ENCODE results near the gene GPBP1L1.

The GPBP1L1 gene

GRCh38 chr1:45629035-45629434 lies 57.3 kb downstream of the GPBP1L1 start:
- Histone ChIP-seq H3K4me3 (ENCODE audit: low read length in 2 of 2) (no peak overlapping the region), H3K4ac (ENCODE audit: low read length) (no peak overlapping the region), H3K23ac (ENCODE audit: low read depth, low read length, poor library complexity) (no peak overlapping the region), H4K91ac (ENCODE audit: low read depth, low read length, poor library complexity) (no peak overlapping the region), H4K8ac (ENCODE audit: low read depth, low read length) (no peak overlapping the region), H3K4me1 (ENCODE audit: control insufficient read depth in 2 of 2, insufficient read depth in 1 of 2, low read depth in 1 of 2, low read length in 2 of 2) (no peaks in the 10 kb centered on the region), H2BK120ac (ENCODE audit: low read depth, low read length) (no peak overlapping the region), H2BK12ac (ENCODE audit: low read length) (no peak overlapping the region), H2BK15ac (ENCODE audit: low read length) (no peak overlapping the region), H3K4me2 (ENCODE audit: insufficient read depth, low read length, poor library complexity, severe bottlenecking) (no peak overlapping the region), H3K36me3 (replicated peaks in 1 of 2; ENCODE audit: control insufficient read depth in 2 of 2, insufficient read depth in 2 of 2, low read length in 2 of 2) (peaks cover 34 to 89% of the 10 kb centered on the region in 2 donors), H2AK5ac (ENCODE audit: low read depth, low read length) (no peak overlapping the region), H3K9me3 (replicated peaks in 1 of 2; ENCODE audit: control insufficient read depth in 2 of 2, insufficient read depth in 1 of 2, low read depth in 1 of 2, low read length in 2 of 2) (no peaks in the 10 kb centered on the region), H3K27me3 (ENCODE audit: control insufficient read depth in 3 of 3, insufficient read depth in 3 of 3, low read depth in 1 of 3, low read length in 3 of 3) (no peaks in the 10 kb centered on the region), H2BK5ac (ENCODE audit: low read length) (no peak overlapping the region), H3K18ac (ENCODE audit: low read length) (no peak overlapping the region), H3K9ac (ENCODE audit: low read depth, low read length, poor library complexity) (no peak overlapping the region), H2AFZ (ENCODE audit: low read length) (no peak overlapping the region), H3K27ac (replicated peaks; ENCODE audit: low read length) (no peak overlapping the region), H3K14ac (ENCODE audit: low read length) (no peak overlapping the region), H3K79me1 (ENCODE audit: low read depth, low read length) (no peaks in the 10 kb centered on the region)
- DNase-seq (ENCODE audit: low spot score) = no peak

- Histone ChIP-seq H3K4me3 (ENCODE audit: low read length in 2 of 2) (no peak within 1 kb of the TSS), H3K9ac (ENCODE audit: low read depth, low read length, poor library complexity) (no peak within 1 kb of the TSS), H3K4me2 (ENCODE audit: insufficient read depth, low read length, poor library complexity, severe bottlenecking) (no peak within 1 kb of the TSS), H3K4ac (ENCODE audit: low read length) (no peak within 1 kb of the TSS), H4K8ac (ENCODE audit: low read depth, low read length) (no peak within 1 kb of the TSS), H3K23ac (ENCODE audit: low read depth, low read length, poor library complexity) (peak within 1 kb of the TSS; percentile 27), H3K27me3 (ENCODE audit: control insufficient read depth in 3 of 3, insufficient read depth in 3 of 3, low read depth in 1 of 3, low read length in 3 of 3) (no peaks in the 10 kb centered on the region), H3K9me3 (replicated peaks in 1 of 2; ENCODE audit: control insufficient read depth in 2 of 2, insufficient read depth in 1 of 2, low read depth in 1 of 2, low read length in 2 of 2) (no peaks in the 10 kb centered on the region), H4K91ac (ENCODE audit: low read depth, low read length, poor library complexity) (no peak within 1 kb of the TSS), H3K36me3 (replicated peaks in 1 of 2; ENCODE audit: control insufficient read depth in 2 of 2, insufficient read depth in 2 of 2, low read length in 2 of 2) (peaks cover 20 to 68% of the 10 kb centered on the region in 2 donors), H3K79me1 (ENCODE audit: low read depth, low read length) (peaks cover 2% of the 10 kb centered on the region), H2BK120ac (ENCODE audit: low read depth, low read length) (no peak within 1 kb of the TSS), H3K27ac (replicated peaks; ENCODE audit: low read length) (no peak within 1 kb of the TSS), H3K18ac (ENCODE audit: low read length) (no peak within 1 kb of the TSS), H2AFZ (ENCODE audit: low read length) (no peak within 1 kb of the TSS), H2BK15ac (ENCODE audit: low read length) (no peak within 1 kb of the TSS), H3K4me1 (ENCODE audit: control insufficient read depth in 2 of 2, insufficient read depth in 1 of 2, low read depth in 1 of 2, low read length in 2 of 2) (peaks cover 3 to 4% of the 10 kb centered on the region in 2 donors), H2BK5ac (ENCODE audit: low read length) (no peak within 1 kb of the TSS), H2AK5ac (ENCODE audit: low read depth, low read length) (no peak within 1 kb of the TSS), H3K14ac (ENCODE audit: low read length) (no peak within 1 kb of the TSS), H2BK12ac (ENCODE audit: low read length) (no peak within 1 kb of the TSS)
- no CpG with 5 or more reads among the region's 4 CpGs for WGBS, 2 donors (ENCODE audit: extremely low coverage in 2 of 2, insufficient read length in 2 of 2, insufficient replicate concordance in 1 of 2)
- no peak for DNase-seq (ENCODE audit: low spot score)
These were observed 62.4 kb downstream of the GPBP1L1 start, which contains the start of gene CCDC17 for GRCh38 chr1:45623972-45624371. Gene CCDC17, minus strand, starts transcription at chr1:45624054. Its CDS starts 145 bp downstream, at chr1:45623909.

GRCh38 chr1:45622524-45623394 lies 63.6 kb downstream of the GPBP1L1 start:
- WGBS, 2 donors (ENCODE audit: extremely low coverage in 2 of 2, insufficient read length in 2 of 2, insufficient replicate concordance in 1 of 2) = no CpG with 5 or more reads among the region's 78 CpGs
- peak overlapping the region; percentile 53 for H4K8ac ChIP-seq (ENCODE audit: low read depth, low read length)
- no peak overlapping the region for H2BK5ac ChIP-seq (ENCODE audit: low read length)
- H3K27ac ChIP-seq (replicated peaks; ENCODE audit: low read length) = peak overlapping the region; percentile 32
- no peaks in the 10 kb centered on the region for H3K27me3 ChIP-seq (ENCODE audit: control insufficient read depth in 3 of 3, insufficient read depth in 3 of 3, low read depth in 1 of 3, low read length in 3 of 3)
- H3K79me1 ChIP-seq (ENCODE audit: low read depth, low read length) = peaks cover 2% of the 10 kb centered on the region
- peaks cover 18 to 68% of the 10 kb centered on the region in 2 donors for H3K36me3 ChIP-seq (replicated peaks in 1 of 2; ENCODE audit: control insufficient read depth in 2 of 2, insufficient read depth in 2 of 2, low read length in 2 of 2)
- H3K9me3 ChIP-seq (replicated peaks in 1 of 2; ENCODE audit: control insufficient read depth in 2 of 2, insufficient read depth in 1 of 2, low read depth in 1 of 2, low read length in 2 of 2) = no peaks in the 10 kb centered on the region
- peak overlapping the region; percentile 33 for H3K18ac ChIP-seq (ENCODE audit: low read length)
- peaks cover 3 to 4% of the 10 kb centered on the region in 2 donors for H3K4me1 ChIP-seq (ENCODE audit: control insufficient read depth in 2 of 2, insufficient read depth in 1 of 2, low read depth in 1 of 2, low read length in 2 of 2)
- H4K91ac ChIP-seq (ENCODE audit: low read depth, low read length, poor library complexity) = no peak overlapping the region
- H2BK15ac ChIP-seq (ENCODE audit: low read length) = no peak overlapping the region
- no peak for DNase-seq (ENCODE audit: low spot score)
- H3K4me2 ChIP-seq (ENCODE audit: insufficient read depth, low read length, poor library complexity, severe bottlenecking) = no peak overlapping the region
- H2BK120ac ChIP-seq (ENCODE audit: low read depth, low read length) = peak overlapping the region; percentile 16
- no peak overlapping the region for H3K4ac ChIP-seq (ENCODE audit: low read length)
- H3K9ac ChIP-seq (ENCODE audit: low read depth, low read length, poor library complexity) = peak overlapping the region; percentile 35
- H2BK12ac ChIP-seq (ENCODE audit: low read length) = no peak overlapping the region
- H2AFZ ChIP-seq (ENCODE audit: low read length) = no peak overlapping the region
- H3K23ac ChIP-seq (ENCODE audit: low read depth, low read length, poor library complexity) = peak overlapping the region; percentile 90
- H3K4me3 ChIP-seq (ENCODE audit: low read length in 2 of 2) = no peak overlapping the region
- peak overlapping the region; percentile 11 for H2AK5ac ChIP-seq (ENCODE audit: low read depth, low read length)
- H3K14ac ChIP-seq (ENCODE audit: low read length) = no peak overlapping the region

GRCh38 chr1:45621895-45622523 lies 64.3 kb downstream of the GPBP1L1 start:
- no peak overlapping the region for H3K4ac ChIP-seq (ENCODE audit: low read length)
- no peak overlapping the region for H2BK5ac ChIP-seq (ENCODE audit: low read length)
- peaks cover 3 to 4% of the 10 kb centered on the region in 2 donors for H3K4me1 ChIP-seq (ENCODE audit: control insufficient read depth in 2 of 2, insufficient read depth in 1 of 2, low read depth in 1 of 2, low read length in 2 of 2)
- H3K18ac ChIP-seq (ENCODE audit: low read length) = peak overlapping the region; percentile 33
- H2BK120ac ChIP-seq (ENCODE audit: low read depth, low read length) = peak overlapping the region; percentile 16
- H3K27me3 ChIP-seq (ENCODE audit: control insufficient read depth in 3 of 3, insufficient read depth in 3 of 3, low read depth in 1 of 3, low read length in 3 of 3) = no peaks in the 10 kb centered on the region
- no peak overlapping the region for H2BK12ac ChIP-seq (ENCODE audit: low read length)
- no peak overlapping the region for H2BK15ac ChIP-seq (ENCODE audit: low read length)
- no peak overlapping the region for H4K91ac ChIP-seq (ENCODE audit: low read depth, low read length, poor library complexity)
- H3K14ac ChIP-seq (ENCODE audit: low read length) = no peak overlapping the region
- H4K8ac ChIP-seq (ENCODE audit: low read depth, low read length) = peak overlapping the region; percentile 53
- H3K23ac ChIP-seq (ENCODE audit: low read depth, low read length, poor library complexity) = peak overlapping the region; percentile 90
- WGBS, 2 donors (ENCODE audit: extremely low coverage in 2 of 2, insufficient read length in 2 of 2, insufficient replicate concordance in 1 of 2) = no CpG with 5 or more reads among the region's 18 CpGs
- no peak overlapping the region for H3K4me2 ChIP-seq (ENCODE audit: insufficient read depth, low read length, poor library complexity, severe bottlenecking)
- H3K4me3 ChIP-seq (ENCODE audit: low read length in 2 of 2) = no peak overlapping the region
- H3K36me3 ChIP-seq (replicated peaks in 1 of 2; ENCODE audit: control insufficient read depth in 2 of 2, insufficient read depth in 2 of 2, low read length in 2 of 2) = peaks cover 24 to 68% of the 10 kb centered on the region in 2 donors
- H2AFZ ChIP-seq (ENCODE audit: low read length) = no peak overlapping the region
- H3K9me3 ChIP-seq (replicated peaks in 1 of 2; ENCODE audit: control insufficient read depth in 2 of 2, insufficient read depth in 1 of 2, low read depth in 1 of 2, low read length in 2 of 2) = no peaks in the 10 kb centered on the region
- peak; percentile 18 for DNase-seq (ENCODE audit: low spot score)
- peak overlapping the region; percentile 32 for H3K27ac ChIP-seq (replicated peaks; ENCODE audit: low read length)
- H3K9ac ChIP-seq (ENCODE audit: low read depth, low read length, poor library complexity) = no peak overlapping the region
- H3K79me1 ChIP-seq (ENCODE audit: low read depth, low read length) = peaks cover 2% of the 10 kb centered on the region
- no peak overlapping the region for H2AK5ac ChIP-seq (ENCODE audit: low read depth, low read length)
